Medulla oblongata (tissue), 1 donor: ENCODE measurements around the gene DENND6B.
A peak's percentile ranks its signal among the peaks of the same experiment; 100 is the strongest.
"Not testable (repeated sequence)": the region's sequence is repeated elsewhere in the genome, so short reads cannot be mapped to it uniquely, and the experiment has no call there.

ENCODE experiments used
- DNase-seq: peaks from one replicate; pipeline ENCODE4 v3.0.0-alpha.2; 2015; ENCODE audit errors: extremely low spot score

Gene DENND6B

GRCh38 chr22:50286701-50287318, 40.0 kb downstream of the DENND6B start:
- no peak for DNase-seq

- no peak for DNase-seq
Observed at GRCh38 chr22:50286275-50286674, 40.5 kb downstream of the DENND6B start.

- DNase-seq, result no peak
Observed at GRCh38 chr22:50285568-50286229, 41.1 kb downstream of the DENND6B start.

GRCh38 chr22:50284479-50284878, 42.3 kb downstream of the DENND6B start:
- DNase-seq, result no peak

GRCh38 chr22:50283821-50284220, 43.0 kb downstream of the DENND6B start:
- no peak for DNase-seq

GRCh38 chr22:50282361-50283155, 44.3 kb downstream of the DENND6B start:
- DNase-seq, result no peak

- no peak for DNase-seq
Observed at GRCh38 chr22:50281957-50282356, 44.9 kb downstream of the DENND6B start.

GRCh38 chr22:50281384-50281760, 45.4 kb downstream of the DENND6B start:
- no peak for DNase-seq

GRCh38 chr22:50280708-50281383, 46.0 kb downstream of the DENND6B start:
- DNase-seq, result no peak

- no peak for DNase-seq
Observed at GRCh38 chr22:50280022-50280707, 46.6 kb downstream of the DENND6B start.

- DNase-seq, result no peak
Observed at GRCh38 chr22:50278956-50279619, 47.7 kb downstream of the DENND6B start.

GRCh38 chr22:50278461-50278860, 48.4 kb downstream of the DENND6B start:
- DNase-seq, result no peak

- no peak for DNase-seq
Observed at GRCh38 chr22:50277761-50278160, 49.1 kb downstream of the DENND6B start.

GRCh38 chr22:50276143-50276542, 50.7 kb downstream of the DENND6B start:
- peak; percentile 83 for DNase-seq

GRCh38 chr22:50275181-50276055, 51.4 kb downstream of the DENND6B start:
- no peak for DNase-seq

- no peak for DNase-seq
Observed at GRCh38 chr22:50274771-50275170, 52.0 kb downstream of the DENND6B start.

GRCh38 chr22:50274311-50274710, 52.5 kb downstream of the DENND6B start:
- peak; percentile 65 for DNase-seq

GRCh38 chr22:50273781-50274180, 53.0 kb downstream of the DENND6B start:
- DNase-seq, result not testable (repeated sequence)

GRCh38 chr22:50273352-50273751, 53.5 kb downstream of the DENND6B start:
- not testable (repeated sequence) for DNase-seq
